Lower lobe of right lung (tissue), 2 donors: ENCODE measurements around the gene SNX22. TPM values are rescaled to one million over a fixed set of nuclear protein-coding genes. Genes with fewer than 3 reads are reported as not detected.

Source experiments
- ATAC-seq, 2 donors: fragments of 200-7000 bp; cut with Tn5 transposase; one replicate each; pipeline ENCODE4 v1.9.1; 2020 to 2022; ENCODE audit warnings: mild to moderate bottlenecking in 2 of 2, moderate library complexity in 2 of 2
- DNase-seq: peaks from one replicate; pipeline ENCODE4 v3.0.0-alpha.2; 2020
- H3K27ac ChIP-seq: fragments of 200-600 bp; one replicate; pipeline ENCODE4 v1.8.0; 2022
- H3K27me3 ChIP-seq: fragments of 200-600 bp; one replicate; pipeline ENCODE4 v1.8.0; 2022; ENCODE audit warnings: low read depth
- H3K36me3 ChIP-seq: fragments of 200-600 bp; one replicate; pipeline ENCODE4 v1.8.0; 2022; ENCODE audit warnings: mild to moderate bottlenecking
- H3K4me1 ChIP-seq: fragments of 200-600 bp; one replicate; pipeline ENCODE4 v1.8.0; 2022
- H3K4me3 ChIP-seq: fragments of 200-600 bp; one replicate; pipeline ENCODE4 v1.8.0; 2022; ENCODE audit warnings: mild to moderate bottlenecking
- H3K9me3 ChIP-seq: fragments of 200-600 bp; one replicate; pipeline ENCODE4 v1.8.0; 2022
- CTCF ChIP-seq: fragments of 200-600 bp; IDR thresholded peaks from one replicate; pipeline ENCODE4 v1.8.0; 2022; ENCODE audit warnings: antibody characterized with exemption, mild to moderate bottlenecking
- intact Hi-C: fragments of 100-400 bp; cut with DNase I; formaldehyde crosslinking; loops from one replicate; pipeline ENCODE4 v1.11.0; 2022
- total RNA-seq: library from RNA; stranded (reverse); fragmentation: NEBNext Ultra II Directional; extraction: Animal tissue kit (Norgen Biotek cat#: 25700); gene quantifications from one replicate; pipeline ENCODE4 v1.2.1, GENCODE V29; 2021
- donor health status: DM: no; HTN: yes; CAD: no; lungs with severe emphysema.

Gene SNX22
- total RNA-seq, 1 donor from 2014 or later, result 17.4 TPM

- peak overlapping the region; percentile 4 for H3K27ac ChIP-seq
- H3K4me3 ChIP-seq, result peak overlapping the region; percentile 63
- peaks cover 48% of the 10 kb centered on the region for H3K36me3 ChIP-seq
- peaks cover 22% of the 10 kb centered on the region for H3K27me3 ChIP-seq
- intact Hi-C loops, result no loop called here
- H3K4me1 ChIP-seq, result peaks cover 48% of the 10 kb centered on the region
- TF ChIP-seq CTCF, result peak; percentile 100
- DNase-seq (peak; percentile 93), ATAC-seq (peak; percentile 82 to 93)
- no peaks in the 10 kb centered on the region for H3K9me3 ChIP-seq
Observed at GRCh38 chr15:64153480-64154367, 2.2 kb downstream of the SNX22 start.

GRCh38 chr15:64155802-64156651 lies 4.5 kb downstream of the SNX22 start:
- DNase-seq (no peak), ATAC-seq (no peak)
- H3K9me3 ChIP-seq, result no peaks in the 10 kb centered on the region
- H3K4me3 ChIP-seq, result no peak overlapping the region
- peaks cover 22% of the 10 kb centered on the region for H3K27me3 ChIP-seq
- no peak overlapping the region for H3K27ac ChIP-seq
- H3K36me3 ChIP-seq, result peaks cover 71% of the 10 kb centered on the region
- TF ChIP-seq CTCF, result no peak
- intact Hi-C loops, result no loop called here
- peaks cover 58% of the 10 kb centered on the region for H3K4me1 ChIP-seq

- no peaks in the 10 kb centered on the region for H3K9me3 ChIP-seq
- no peak for TF ChIP-seq CTCF
- peaks cover 14% of the 10 kb centered on the region for H3K27me3 ChIP-seq
- peaks cover 77% of the 10 kb centered on the region for H3K36me3 ChIP-seq
- DNase-seq, result no peak
- intact Hi-C loops, result no loop called here
- no peak for ATAC-seq
- H3K4me1 ChIP-seq, result peaks cover 58% of the 10 kb centered on the region
- no peak overlapping the region for H3K27ac ChIP-seq
- H3K4me3 ChIP-seq, result no peak overlapping the region
Observed at GRCh38 chr15:64156652-64157331, 5.3 kb downstream of the SNX22 start.

GRCh38 chr15:64157599-64158125 lies 6.1 kb downstream of the SNX22 start:
- H3K27me3 ChIP-seq, result peaks cover 5% of the 10 kb centered on the region
- intact Hi-C loops, result no loop called here
- H3K9me3 ChIP-seq, result no peaks in the 10 kb centered on the region
- peaks cover 77% of the 10 kb centered on the region for H3K36me3 ChIP-seq
- no peak for ATAC-seq
- no peak overlapping the region for H3K4me3 ChIP-seq
- H3K27ac ChIP-seq, result no peak overlapping the region
- DNase-seq, result no peak
- no peak for TF ChIP-seq CTCF
- H3K4me1 ChIP-seq, result peaks cover 55% of the 10 kb centered on the region
